Liver (tissue), 3 donors: Measurements from ENCODE around the gene SCRN1.

Experiments used
- GABPA ChIP-seq, 2 donors: IDR thresholded peaks in 1 of 2; conservative IDR thresholded peaks in 1 of 2; 2 replicates each; pipeline ENCODE4 v1.6.1; 2016; ENCODE audit warnings: antibody characterized with exemption in 2 of 2, mild to moderate bottlenecking in 1 of 2, moderate library complexity in 1 of 2
- HNF4G ChIP-seq: IDR thresholded peaks from 2 replicates; pipeline ENCODE4 v1.6.1; 2016; ENCODE audit warnings: antibody characterized with exemption
- RAD21 ChIP-seq, 2 donors: IDR thresholded peaks; 2 replicates each; pipeline ENCODE4 v1.6.1; 2016; ENCODE audit warnings: antibody characterized with exemption in 2 of 2, mild to moderate bottlenecking in 2 of 2
- SP1 ChIP-seq: IDR thresholded peaks from 2 replicates; pipeline ENCODE4 v1.6.1; 2018; ENCODE audit warnings: antibody characterized with exemption, mild to moderate bottlenecking
- TAF1 ChIP-seq: conservative IDR thresholded peaks from 2 replicates; pipeline ENCODE4 v1.6.1; 2016; ENCODE audit warnings: antibody characterized with exemption, mild to moderate bottlenecking
- YY1 ChIP-seq: IDR thresholded peaks from 2 replicates; pipeline ENCODE4 v1.6.1; 2016; ENCODE audit warnings: antibody characterized with exemption, mild to moderate bottlenecking
- TF ChIP-seq, protein P1 (sequence below): fragments of 150-350 bp; IDR thresholded peaks from 2 replicates; pipeline ENCODE4 v1.5.1; 2017; ENCODE audit warnings: improper control_type of control experiment, low read depth, low read length; ENCODE audit not compliant: missing input control
- donor health status: healthy.
- donor health status: healthy.

DNA sequence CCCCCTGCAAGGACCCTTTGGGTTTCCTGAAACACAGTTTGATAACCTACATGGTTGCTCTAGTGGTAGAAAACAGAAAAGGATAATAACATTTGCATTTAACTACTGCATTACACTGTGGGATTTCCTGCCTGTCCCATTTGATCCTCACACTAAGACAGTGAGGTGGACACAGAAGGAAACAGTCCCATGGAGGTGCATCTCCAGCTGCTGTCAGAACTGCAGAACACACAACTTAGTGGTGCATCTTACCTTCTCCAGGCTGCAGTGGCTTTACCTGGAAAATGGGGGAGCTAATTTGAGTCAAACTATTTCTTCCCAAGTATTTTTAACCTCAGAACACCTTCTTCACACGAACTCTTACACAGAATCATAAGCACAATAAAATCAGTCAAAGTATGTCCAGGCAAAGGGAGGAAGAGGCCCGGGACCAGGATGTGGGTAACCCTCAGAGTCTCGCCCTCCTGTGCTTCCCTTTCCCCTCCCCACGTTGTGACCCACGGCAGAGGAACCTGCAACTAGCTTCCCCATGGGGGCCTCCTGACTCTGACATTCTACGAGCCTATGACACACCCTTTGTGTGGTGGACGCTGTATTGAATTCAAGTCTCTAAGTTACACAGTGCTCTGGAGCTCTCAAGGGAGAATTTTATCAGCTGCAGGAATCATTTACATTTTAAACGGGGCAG lies 33.7 kb downstream of the SCRN1 start:
- TF ChIP-seq, protein P1, sequence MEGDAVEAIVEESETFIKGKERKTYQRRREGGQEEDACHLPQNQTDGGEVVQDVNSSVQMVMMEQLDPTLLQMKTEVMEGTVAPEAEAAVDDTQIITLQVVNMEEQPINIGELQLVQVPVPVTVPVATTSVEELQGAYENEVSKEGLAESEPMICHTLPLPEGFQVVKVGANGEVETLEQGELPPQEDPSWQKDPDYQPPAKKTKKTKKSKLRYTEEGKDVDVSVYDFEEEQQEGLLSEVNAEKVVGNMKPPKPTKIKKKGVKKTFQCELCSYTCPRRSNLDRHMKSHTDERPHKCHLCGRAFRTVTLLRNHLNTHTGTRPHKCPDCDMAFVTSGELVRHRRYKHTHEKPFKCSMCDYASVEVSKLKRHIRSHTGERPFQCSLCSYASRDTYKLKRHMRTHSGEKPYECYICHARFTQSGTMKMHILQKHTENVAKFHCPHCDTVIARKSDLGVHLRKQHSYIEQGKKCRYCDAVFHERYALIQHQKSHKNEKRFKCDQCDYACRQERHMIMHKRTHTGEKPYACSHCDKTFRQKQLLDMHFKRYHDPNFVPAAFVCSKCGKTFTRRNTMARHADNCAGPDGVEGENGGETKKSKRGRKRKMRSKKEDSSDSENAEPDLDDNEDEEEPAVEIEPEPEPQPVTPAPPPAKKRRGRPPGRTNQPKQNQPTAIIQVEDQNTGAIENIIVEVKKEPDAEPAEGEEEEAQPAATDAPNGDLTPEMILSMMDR, result no peak
- TF ChIP-seq GABPA (IDR thresholded peaks at IDR 0.05 in 1 of 2, conservative IDR thresholded peaks at IDR 0.05 in 1 of 2), result no peak
- no peak for TF ChIP-seq SP1
- TF ChIP-seq YY1, result no peak
- no peak for TF ChIP-seq RAD21 (IDR thresholded peaks at IDR 0.05)
- no peak for TF ChIP-seq TAF1
- TF ChIP-seq HNF4G, result no peak
